ENCODE results near the gene CYP19A1.

Gene CYP19A1

DNA sequence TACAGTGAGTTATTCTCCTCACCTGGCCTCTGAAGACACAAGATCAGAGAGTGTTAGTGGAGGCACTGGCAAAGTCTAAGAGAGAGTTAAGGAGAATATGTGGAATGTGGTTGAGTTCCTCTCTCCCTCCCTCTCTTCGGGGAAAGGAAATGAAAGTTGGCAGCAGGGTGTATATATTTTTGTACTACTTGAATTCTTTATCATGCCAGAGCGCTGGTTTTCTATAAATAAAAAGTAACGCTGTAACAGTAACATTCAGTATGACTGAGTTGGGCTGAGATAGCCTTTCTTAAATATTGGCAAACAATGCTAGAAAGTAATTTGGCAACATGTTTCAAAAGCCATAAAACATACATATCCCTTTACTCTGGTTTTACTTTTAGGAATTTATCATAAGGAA is 166.2 kb downstream of the CYP19A1 start:
- Histone ChIP-seq H2AFZ (ENCODE audit: low read depth) (no peak overlapping the region), H3K4me3 (IDR thresholded peaks at IDR 0.05; ENCODE audit: insufficient read depth, low read depth, low read length) (no peak overlapping the region), H3K27me3 (ENCODE audit: insufficient read depth, low read depth) (no peaks in the 10 kb centered on the region), H3K79me2 (ENCODE audit: insufficient read depth, low read depth) (no peaks in the 10 kb centered on the region), H3K9ac (no peak overlapping the region), H3K36me3 (ENCODE audit: insufficient read depth) (no peaks in the 10 kb centered on the region), H3K4me2 (no peak overlapping the region), H3K27ac (no peak overlapping the region), H3K4me1 (ENCODE audit: low read depth, poor library complexity, severe bottlenecking) (no peaks in the 10 kb centered on the region), H4K20me1 (ENCODE audit: insufficient read depth) (no peaks in the 10 kb centered on the region)
- TF ChIP-seq, protein P1, sequence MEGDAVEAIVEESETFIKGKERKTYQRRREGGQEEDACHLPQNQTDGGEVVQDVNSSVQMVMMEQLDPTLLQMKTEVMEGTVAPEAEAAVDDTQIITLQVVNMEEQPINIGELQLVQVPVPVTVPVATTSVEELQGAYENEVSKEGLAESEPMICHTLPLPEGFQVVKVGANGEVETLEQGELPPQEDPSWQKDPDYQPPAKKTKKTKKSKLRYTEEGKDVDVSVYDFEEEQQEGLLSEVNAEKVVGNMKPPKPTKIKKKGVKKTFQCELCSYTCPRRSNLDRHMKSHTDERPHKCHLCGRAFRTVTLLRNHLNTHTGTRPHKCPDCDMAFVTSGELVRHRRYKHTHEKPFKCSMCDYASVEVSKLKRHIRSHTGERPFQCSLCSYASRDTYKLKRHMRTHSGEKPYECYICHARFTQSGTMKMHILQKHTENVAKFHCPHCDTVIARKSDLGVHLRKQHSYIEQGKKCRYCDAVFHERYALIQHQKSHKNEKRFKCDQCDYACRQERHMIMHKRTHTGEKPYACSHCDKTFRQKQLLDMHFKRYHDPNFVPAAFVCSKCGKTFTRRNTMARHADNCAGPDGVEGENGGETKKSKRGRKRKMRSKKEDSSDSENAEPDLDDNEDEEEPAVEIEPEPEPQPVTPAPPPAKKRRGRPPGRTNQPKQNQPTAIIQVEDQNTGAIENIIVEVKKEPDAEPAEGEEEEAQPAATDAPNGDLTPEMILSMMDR (conservative IDR thresholded peaks at IDR 0.05; ENCODE audit: low read depth, low read length), result no peak

GRCh38 chr15:51171634-51171932 is 166.8 kb downstream of the CYP19A1 start:
- Histone ChIP-seq H3K36me3 (ENCODE audit: insufficient read depth) (no peaks in the 10 kb centered on the region), H3K4me2 (no peak overlapping the region), H2AFZ (ENCODE audit: low read depth) (no peak overlapping the region), H4K20me1 (ENCODE audit: insufficient read depth) (no peaks in the 10 kb centered on the region), H3K27me3 (ENCODE audit: insufficient read depth, low read depth) (no peaks in the 10 kb centered on the region), H3K9ac (no peak overlapping the region), H3K4me1 (ENCODE audit: low read depth, poor library complexity, severe bottlenecking) (no peaks in the 10 kb centered on the region), H3K79me2 (ENCODE audit: insufficient read depth, low read depth) (no peaks in the 10 kb centered on the region), H3K4me3 (IDR thresholded peaks at IDR 0.05; ENCODE audit: insufficient read depth, low read depth, low read length) (no peak overlapping the region), H3K27ac (no peak overlapping the region)
- TF ChIP-seq, protein P1 (conservative IDR thresholded peaks at IDR 0.05; ENCODE audit: low read depth, low read length), result no peak

GRCh38 chr15:51170882-51171633 is 167.3 kb downstream of the CYP19A1 start:
- Histone ChIP-seq H3K36me3 (ENCODE audit: insufficient read depth) (no peaks in the 10 kb centered on the region), H3K79me2 (ENCODE audit: insufficient read depth, low read depth) (no peaks in the 10 kb centered on the region), H2AFZ (ENCODE audit: low read depth) (no peak overlapping the region; the same call in 1 of the 2 replicates), H4K20me1 (ENCODE audit: insufficient read depth) (no peaks in the 10 kb centered on the region), H3K4me1 (ENCODE audit: low read depth, poor library complexity, severe bottlenecking) (no peaks in the 10 kb centered on the region), H3K27me3 (ENCODE audit: insufficient read depth, low read depth) (no peaks in the 10 kb centered on the region), H3K4me2 (no peak overlapping the region), H3K4me3 (IDR thresholded peaks at IDR 0.05; ENCODE audit: insufficient read depth, low read depth, low read length) (no peak overlapping the region), H3K27ac (no peak overlapping the region), H3K9ac (no peak overlapping the region)
- TF ChIP-seq, protein P1 (conservative IDR thresholded peaks at IDR 0.05; ENCODE audit: low read depth, low read length), result no peak

DNA sequence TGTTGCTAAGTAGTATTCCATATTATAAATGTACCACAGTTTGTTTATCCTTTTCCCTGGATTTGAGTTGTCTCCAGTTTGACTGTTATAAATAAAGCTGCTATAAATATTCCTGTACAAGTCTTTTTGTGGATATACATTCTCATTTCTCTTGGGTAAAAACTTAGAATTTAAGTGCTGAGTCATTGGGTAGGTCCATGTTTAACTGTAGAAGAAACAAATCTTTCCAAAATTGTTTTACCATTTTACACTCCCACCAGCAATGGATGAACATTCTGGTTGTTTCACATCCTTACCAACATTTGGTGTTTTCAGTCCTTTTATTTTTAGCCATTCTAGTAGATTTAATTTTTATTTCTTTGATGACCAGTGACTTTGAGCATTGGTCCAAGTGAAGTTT is 169.7 kb downstream of the CYP19A1 start:
- no peaks in the 10 kb centered on the region for H4K20me1 ChIP-seq (ENCODE audit: insufficient read depth)
- no peak overlapping the region for H3K4me2 ChIP-seq
- no peak overlapping the region for H3K27ac ChIP-seq
- no peaks in the 10 kb centered on the region for H3K79me2 ChIP-seq (ENCODE audit: insufficient read depth, low read depth)
- H3K36me3 ChIP-seq (ENCODE audit: insufficient read depth), result no peaks in the 10 kb centered on the region
- peaks cover 3% of the 10 kb centered on the region for H3K4me1 ChIP-seq (ENCODE audit: low read depth, poor library complexity, severe bottlenecking)
- no peak overlapping the region for H3K4me3 ChIP-seq (IDR thresholded peaks at IDR 0.05; ENCODE audit: insufficient read depth, low read depth, low read length)
- H2AFZ ChIP-seq (ENCODE audit: low read depth), result no peak overlapping the region
- no peaks in the 10 kb centered on the region for H3K27me3 ChIP-seq (ENCODE audit: insufficient read depth, low read depth)
- TF ChIP-seq, protein P1 (conservative IDR thresholded peaks at IDR 0.05; ENCODE audit: low read depth, low read length), result no peak
- H3K9ac ChIP-seq, result no peak overlapping the region

Data from KMS-11 (cell line).